Measurements from ENCODE around the gene CENPP. TPM values are rescaled to one million over a fixed set of nuclear protein-coding genes. Genes with fewer than 3 reads are reported as not detected.
"Not testable (repeated sequence)": the region's sequence is repeated elsewhere in the genome, so short reads cannot be mapped to it uniquely, and the experiment has no call there.

CENPP gene
- total RNA-seq, 1 donor from 2014 or later: 6.0 TPM

DNA sequence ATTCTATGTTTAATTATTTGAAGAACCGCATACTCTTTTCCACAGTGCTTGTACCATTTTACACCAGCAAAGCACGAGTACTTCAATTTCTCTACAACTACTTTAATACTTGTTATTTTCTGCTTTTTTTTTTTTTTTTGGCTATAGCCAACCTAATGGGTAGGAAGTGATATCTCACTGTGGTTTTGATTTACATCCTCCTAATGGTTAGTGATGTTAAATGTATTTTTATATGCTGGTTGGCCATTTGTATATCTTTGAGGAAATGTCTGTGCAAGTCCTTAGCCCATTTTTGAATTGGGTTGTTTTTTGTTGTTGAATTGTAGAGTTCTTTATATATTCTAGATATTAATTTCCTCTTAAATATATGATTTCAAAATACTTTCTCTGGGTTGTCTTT is 56.0 kb downstream of the CENPP start:
- DNase-seq: no peak

DNA sequence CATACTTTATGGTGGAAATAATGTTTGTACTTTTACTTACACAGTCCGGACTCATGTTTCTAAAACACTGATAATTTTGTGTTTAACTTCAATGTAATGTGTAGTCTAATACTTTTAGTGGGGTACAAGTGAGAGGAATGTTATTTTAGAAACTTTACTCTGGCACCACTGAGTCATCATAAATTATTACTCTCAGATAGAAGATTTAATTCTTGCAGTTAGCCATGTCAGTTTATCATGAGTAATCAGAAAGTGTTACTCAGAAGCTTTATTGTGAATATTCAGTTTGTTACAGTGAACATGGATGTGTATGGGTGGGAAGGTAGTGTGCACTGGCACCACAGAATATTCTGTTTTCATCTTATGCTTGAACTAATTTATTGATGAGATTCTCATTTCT is 58.6 kb downstream of the CENPP start:
- DNase-seq: no peak

DNA sequence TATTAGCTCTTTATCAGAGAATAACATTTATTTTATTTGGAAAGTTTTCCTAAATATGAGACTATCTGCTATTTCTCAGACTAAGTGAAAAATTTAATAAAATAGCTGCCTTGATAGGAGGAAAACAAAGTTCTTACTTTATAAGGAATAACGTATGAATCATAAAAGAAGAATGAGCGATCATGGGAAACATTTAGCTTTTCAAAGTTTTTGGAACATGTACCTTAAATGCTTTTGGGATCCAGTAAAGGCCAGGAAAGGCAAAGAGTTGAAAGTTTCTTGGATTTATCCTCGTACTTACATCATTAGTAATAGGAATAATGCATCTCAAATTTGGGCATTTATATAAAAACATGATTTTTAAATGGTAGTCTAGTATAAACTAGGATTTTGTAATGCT is 59.2 kb downstream of the CENPP start:
- DNase-seq: peak; percentile 21

DNA sequence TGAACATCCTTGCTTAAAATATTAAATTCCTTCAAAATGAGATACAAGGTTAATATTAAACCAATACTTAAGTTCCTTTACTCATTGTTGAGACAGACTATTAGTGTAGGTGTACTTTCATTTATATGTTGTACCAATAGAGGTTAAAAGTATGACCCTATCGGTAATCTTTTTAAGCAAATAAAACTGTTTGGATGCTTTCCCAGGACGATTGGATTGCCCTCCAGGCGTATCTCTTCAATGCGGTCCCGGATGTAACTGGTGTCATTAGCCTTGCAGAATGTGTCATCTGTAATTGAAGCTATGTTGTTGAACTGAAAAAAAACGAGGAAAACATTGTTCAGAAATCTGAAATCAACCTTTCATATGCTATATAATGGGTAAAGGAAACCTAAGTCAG is 59.7 kb downstream of the CENPP start:
- no peak for DNase-seq

DNA sequence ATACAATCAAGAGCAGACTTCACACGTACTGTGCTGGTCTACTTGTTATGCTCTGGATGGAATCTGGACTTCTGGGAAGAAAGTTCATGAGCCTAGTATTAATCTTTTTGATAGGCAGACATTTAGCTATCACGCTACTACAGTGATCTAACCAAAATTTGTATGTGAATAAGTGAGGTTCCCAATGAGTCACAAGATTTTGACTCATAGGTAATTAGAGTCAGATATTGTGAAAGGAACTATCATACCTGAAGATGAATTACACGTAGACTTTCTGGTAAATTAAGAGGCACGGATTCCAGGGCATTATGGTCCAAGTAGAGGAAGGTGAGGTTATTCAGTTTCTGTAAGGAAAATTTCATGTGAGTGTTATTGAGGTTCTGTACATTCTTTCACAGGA is 60.2 kb downstream of the CENPP start:
- DNase-seq: no peak

DNA sequence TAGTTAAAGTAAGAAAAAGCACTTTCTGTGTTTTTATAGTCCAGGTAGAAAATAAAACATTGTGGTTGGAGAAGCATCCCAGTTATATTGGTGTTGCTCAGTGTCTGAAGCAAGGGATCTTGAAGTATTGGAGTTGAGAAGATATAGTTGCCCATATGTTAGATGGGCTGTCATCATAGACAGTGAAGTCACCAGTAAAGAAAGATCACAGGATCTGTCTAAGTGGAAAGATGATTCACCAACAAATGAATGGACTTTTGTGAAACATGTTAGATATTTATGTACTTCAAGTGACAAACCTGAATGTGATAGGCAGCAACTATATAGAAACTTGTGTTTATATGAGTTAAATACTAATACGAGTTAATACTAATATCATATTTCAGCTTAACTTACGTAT is 66.9 kb downstream of the CENPP start:
- DNase-seq: no peak

DNA sequence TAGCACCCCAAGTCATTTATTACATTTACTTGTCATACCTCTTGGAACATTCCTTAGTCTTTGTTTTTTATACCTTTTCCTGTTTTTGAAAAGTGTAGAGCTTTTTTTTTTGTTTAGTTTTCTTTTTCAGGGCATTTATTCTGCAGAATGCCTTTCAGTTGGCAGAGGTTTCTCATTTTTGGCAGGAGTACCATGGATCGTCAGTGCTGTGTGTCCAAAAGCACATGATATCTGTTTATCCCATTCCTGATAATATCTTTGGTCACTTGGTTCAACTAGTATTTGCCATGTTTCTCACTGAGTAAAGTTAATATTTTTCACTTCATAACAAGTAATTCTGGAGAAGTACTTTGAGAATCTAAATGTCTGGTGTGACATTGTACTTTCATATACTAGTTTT is 67.9 kb downstream of the CENPP start:
- no peak for DNase-seq

DNA sequence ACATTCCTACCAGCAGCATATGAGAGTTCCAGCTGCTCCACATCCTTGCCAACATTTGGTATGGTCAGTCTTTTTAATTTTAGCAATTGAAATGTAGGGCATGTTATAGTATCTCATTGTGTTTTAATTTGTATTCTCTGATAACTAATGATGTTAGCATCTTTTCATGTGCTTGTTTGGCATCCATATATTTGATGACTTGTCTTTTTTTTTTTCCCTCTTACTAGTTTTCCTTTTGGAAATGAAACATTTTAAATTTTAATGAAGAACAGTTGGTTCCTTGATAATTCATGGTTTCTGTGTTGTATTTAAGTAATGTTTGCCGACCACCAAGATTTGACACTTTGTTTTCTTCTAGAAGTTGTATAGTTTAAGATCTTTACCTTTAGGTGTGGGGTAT is 69.9 kb downstream of the CENPP start:
- DNase-seq: no peak

DNA sequence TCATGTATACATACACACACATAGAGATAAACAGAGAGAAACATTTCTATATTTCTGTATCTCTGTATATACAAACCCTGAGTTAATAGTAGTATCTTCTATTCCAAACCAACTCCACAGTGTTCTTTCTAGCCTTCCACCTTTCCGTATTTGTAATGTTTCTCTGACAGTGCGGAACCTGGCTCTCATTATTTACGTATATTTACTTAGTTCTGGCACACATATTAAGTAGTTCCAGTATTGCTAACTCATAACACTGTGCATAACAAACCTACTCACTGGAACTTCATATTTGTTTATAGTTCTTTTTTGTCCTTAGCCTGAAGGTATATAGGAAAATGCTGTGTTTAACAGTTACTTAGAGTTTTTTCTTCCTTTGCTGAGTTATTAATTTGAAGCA is 72.1 kb downstream of the CENPP start:
- no peak for DNase-seq

DNA sequence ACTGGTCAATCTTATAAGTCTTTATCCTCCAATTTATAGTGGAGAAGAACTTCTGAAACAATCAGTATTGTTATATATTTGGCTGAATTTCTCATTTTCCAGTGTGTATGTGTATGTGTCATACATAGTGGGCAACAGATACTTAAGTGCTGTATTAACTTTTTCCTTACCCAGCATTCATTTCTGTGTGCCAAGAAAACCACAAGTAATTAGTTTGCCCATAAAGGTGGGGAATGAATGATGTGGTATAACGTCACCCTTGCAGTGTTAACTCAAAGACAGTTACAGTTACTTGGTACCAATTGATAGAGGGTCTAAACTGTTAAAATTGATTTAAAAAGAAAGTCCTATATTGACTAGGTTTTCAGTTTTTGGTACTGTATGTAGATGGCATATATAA is 76.6 kb downstream of the CENPP start:
- DNase-seq: peak; percentile 26

DNA sequence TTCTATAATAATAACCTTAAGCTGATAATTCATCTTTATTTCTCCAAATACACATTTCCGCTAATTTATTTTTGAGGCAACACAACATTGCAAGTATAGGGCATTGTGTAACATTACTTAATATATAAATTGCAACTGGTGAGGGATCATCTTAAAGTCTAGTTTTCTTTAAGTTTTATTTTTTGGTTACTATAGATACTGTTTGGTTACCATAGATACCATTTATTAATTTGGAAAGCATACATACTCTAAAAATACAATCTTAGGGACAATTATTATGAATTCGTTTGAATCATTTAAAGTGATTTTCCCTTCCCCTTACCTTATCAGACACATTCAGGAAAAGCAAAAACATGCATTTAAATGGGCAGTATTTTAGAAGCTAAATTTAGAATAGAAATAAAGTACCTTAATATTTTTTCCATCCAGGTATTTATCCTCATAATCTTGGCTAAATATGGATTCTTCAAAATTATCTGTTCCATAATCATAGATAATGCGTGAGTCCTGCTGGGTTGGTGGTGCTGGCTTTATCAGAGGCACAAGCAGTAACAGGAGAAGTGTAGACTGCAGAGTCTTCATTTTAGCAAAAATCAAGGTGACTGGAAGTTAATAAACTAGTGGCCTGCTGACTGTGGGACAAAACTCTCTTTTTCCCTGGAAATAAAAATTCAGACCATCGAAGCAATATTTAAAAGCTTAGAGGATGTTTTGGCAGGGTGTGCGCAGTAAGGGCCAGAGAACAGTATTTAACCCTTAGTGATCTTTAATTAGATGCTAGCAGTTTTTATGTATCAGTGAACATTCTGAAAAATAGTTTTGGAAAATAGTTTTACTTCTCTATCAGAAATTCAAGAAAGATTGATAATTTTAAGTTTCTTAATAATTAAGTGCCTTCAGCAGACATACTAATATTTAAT is 77.3 kb downstream of the CENPP start:
- peak; percentile 77 for DNase-seq

DNA sequence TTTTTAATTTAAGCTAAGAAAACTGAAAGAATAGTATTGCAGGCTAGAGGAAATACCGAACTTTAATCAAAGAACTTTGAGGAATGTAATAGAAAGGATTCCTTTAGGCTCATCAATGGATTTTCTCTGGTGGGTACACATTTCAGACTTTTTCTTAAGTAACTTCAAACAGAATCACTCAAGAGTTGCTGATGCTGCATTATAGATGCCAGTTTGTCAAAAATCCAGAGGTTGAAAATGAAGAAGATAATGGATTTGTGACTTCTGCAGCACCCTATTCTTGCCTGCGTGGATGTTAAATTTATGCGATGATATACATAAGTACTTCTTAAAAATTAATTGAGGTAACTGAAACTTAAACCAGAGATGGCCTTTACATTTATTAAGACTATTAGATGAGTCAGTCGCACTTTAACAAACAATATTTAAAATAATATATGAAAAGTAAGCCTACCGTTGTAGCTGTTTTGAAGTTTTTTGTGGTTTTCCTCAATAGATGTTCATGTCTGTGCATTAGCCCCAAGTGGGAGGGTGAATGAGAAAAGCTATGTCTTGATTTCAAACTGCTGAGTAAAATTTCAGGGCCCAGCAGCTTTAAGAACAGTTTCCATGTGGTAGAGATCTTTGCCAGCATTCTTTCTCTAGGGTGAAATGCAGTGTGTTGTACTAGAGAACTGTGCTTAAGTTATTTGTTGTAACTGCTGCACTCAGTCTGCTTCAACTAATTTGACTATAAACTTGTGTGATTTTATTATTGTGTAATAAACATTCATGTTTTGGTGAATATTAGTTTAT is 78.5 kb downstream of the CENPP start, which contains the start of gene OGN:
OGN (minus strand) TSS at position 537 of the 795 bp plus-strand sequence. CDS start 1,171 bp downstream, outside the sequence.
- peak; percentile 88 for DNase-seq

DNA sequence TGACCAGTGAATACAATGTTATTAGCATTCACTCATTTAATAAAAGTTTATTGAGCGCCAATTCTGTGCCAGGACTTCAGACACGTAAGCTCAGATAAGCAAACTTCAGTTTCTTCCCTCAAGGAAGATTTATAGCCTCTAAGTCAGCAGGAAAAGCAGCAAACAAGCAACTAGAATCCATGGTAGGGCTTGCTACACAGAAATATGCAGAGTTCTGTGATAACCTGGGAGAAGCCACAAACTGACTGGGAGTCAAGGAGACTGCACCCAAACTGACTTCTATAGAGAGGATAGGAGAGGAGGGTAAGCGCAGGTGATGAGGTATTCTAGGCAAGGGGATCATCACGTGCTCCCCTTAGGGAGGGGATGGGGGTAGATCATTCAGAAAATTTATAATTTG is 80.1 kb downstream of the CENPP start:
- DNase-seq: peak; percentile 8

DNA sequence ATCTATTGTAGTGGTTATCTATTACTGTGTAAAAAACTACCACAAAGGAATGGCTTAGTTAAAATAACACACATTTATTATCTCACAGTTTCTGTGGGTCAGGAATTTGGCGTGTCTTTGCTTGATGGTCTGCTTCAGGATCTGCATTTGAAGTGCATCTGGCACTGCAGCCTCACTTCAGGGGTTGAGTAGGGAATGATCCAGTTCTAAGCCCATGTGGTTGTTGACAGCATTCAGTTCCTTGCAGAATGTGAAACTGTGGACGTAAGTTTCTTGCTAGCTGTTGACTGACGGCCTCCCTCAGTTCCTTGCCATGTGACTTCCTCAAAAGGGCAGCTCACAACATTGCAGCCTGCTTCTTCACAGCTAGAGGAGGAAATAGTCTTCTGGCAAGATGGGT is 80.7 kb downstream of the CENPP start:
- DNase-seq: peak; percentile 50

DNA sequence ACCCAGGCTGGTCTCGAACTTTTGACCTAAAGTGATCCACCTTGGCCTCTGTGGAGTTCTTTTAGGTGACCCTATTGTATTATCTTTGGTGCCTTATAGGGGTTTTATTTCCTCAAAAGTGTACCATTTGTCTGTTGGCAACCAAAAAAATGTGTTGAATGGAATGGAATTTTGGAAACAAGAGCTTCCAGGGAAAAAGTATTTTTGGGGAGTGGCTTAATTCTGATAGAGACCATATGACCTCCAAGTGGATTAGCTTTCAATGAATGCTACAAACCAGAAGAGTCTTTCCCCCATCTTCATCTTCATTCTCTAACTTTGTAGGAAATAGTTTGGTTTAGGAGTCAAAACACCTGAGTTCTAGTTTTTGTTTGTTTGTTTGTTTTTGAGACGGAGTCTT is 82.1 kb downstream of the CENPP start:
- no peak for DNase-seq

DNA sequence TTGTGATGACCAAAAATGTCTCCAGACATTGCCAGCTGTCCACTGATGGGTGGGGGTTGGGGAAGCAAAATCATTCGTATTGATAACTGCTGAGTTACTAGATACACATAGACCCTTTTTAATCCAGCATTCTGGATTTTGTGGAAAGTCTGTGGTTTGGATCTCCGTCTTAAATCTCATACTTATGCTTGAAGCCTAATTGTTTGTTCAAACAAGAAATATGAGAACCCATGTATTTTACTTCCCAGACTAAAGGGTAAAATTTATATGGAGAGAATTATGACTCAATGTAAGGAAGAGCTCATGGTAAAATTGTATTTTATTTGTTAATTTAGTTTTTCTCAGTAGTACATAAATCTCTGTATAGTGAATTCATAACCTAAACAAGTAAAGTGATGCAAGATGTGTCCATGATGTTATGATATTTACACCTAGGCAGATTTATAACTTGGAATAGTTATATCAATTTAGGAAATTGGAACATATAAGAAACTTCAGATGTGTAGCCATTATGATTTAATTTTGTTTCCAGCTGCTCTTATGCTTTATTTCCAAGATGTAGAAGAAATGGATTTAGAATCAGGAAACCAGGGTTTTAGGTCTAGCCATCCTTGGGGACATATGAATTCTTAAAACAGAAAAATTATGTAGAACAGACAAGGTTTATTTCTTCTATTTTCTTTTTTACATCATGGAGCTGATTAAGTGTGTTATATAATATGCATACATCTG is 83.2 kb downstream of the CENPP start:
- peak; percentile 64 for DNase-seq

DNA sequence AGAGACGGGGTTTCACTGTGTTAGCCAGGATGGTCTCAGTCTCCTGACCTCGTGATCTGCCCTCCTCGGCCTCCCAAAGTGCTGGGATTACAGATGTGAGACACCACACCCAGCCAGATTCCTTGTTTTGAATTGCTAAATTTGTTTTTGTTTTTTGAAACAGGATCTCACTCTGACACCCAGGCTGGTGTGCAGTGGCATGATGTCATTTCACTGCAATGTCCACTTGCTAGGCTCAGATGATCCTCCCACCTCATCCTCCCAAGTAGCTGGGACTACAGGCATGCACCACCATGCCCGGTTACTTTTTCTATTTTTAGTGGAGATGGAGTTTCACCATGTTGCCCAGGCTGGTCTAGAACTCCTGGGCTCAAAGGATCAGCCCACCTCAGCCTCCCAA is 85.4 kb downstream of the CENPP start:
- DNase-seq: not testable (repeated sequence)

DNA sequence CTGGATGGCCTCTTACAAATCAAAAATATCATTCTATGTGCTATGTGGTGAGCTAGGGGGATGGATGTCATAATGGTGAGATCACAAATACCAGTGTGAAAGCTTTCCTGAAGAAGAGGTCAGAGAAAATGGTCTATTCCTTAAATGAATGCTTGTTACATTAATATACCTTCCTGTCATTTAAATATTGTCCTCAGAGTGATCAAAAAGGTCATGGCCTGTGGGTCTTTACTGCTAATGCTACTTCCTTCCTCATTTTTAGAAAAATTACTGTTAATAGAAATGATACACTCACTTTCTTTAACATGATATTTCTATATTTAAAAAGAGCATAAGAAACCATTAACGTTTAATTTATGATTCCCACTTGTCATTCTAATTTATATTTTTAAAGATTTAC is 88.8 kb downstream of the CENPP start:
- no peak for DNase-seq

DNA sequence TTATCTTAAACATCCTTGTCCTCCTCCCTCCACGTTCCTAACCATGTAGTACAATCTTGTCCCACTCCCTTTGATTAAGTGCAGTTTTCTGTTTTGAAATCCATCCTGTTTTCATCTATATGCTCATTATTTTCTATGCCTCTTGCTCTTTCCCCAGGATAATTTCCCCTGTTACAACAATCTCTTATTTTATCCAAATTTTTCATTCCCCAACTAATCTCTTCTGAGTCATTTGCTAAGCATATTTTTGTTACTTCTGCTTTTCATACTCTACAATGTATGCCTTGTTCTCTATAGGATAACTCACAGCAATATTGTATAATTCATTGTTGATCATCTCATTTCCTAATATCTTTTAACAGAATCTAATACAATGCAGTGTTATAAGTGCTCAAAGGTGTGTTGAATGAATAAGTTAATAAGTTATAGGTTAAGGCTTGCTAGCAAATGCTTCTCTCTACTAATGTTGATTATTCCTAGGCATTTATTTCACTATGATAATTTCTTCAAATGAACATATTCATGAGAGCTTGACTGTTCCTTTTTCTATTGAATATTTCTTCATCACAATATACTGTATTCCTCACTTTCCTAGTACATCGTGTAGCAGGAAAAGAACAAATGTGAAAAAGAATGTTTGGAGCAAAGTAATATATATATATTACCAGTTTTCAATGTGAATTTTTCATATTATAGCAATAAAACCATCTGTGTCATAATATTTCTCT is 97.0 kb downstream of the CENPP start:
- DNase-seq: no peak

DNA sequence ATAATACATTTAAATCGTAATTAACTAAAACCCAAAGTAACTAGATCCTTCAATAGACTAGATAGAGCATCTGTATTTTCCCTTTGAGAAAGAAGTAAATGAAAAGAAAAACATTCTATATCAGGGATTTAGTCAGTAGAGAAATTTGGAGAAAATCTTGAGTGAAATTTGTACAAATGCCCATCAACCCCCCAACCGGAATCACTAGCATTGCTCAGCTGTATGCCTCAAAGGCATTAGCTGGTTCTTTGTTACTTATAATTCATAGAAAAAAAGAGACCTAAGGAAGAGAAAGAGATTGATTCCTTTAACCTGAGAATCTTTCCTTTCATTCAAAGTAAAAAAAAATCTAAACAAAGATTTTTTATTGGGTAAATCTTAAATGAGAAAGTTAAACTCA is 97.9 kb downstream of the CENPP start:
- no peak for DNase-seq

DNA sequence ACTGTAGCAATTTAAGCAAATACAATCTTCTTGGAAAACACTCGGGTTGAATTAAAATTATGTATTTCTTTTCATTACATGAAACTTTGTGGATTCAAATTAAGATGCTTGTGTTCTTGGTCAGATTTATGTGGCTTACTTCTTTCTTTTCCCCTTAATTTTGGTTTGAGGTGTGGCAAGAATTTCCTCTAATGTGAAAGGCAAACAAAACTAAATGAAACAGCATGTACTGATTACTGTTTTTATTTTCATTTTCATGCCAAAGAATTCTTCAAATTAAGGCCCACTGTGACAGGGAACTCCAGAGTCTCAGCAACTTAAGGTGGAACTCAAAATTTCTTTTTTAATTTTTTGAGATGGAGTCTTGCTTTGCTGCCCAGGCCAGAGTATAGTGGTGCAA is 98.6 kb downstream of the CENPP start, which contains the start of gene OMD:
OMD (minus strand) TSS at position 132 of the 400 bp plus-strand sequence. CDS start 6,913 bp downstream, outside the sequence.
- peak; percentile 38 for DNase-seq

DNA sequence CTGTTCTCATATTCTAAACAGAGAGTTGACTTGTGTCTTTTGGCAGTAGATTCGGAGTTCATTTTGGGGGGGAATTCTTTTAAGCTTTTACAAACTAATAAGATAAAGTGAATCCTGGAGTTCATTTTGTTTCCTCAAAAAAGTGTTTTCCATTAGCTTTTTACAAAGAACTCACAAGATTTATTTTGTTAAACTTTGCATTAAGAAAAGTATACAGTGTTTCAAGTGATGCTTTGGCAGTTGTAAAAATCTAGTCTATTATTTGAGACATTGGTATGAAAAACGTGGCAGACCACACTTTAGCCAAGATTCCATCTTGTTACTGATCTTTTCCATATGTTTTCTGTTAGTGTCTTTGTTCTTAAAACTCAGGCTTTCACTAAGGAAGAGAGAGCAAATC is 99.7 kb downstream of the CENPP start:
- DNase-seq: peak; percentile 91

All from skin of body (tissue), 2 donors.